K562 (cell line): ENCODE results near the gene TMA16. TPM values are rescaled to one million over a fixed set of nuclear protein-coding genes. Genes with fewer than 3 reads are reported as not detected.

ENCODE experiments used
- ATAC-seq: fragments of 200-7000 bp; cut with Tn5 transposase; 3 replicates; pipeline ENCODE4 v1.9.1; 2020; ENCODE audit warnings: moderate library complexity
- BruUV-seq: library from RNA; stranded (reverse); fragments of 400-500 nt; replicated peaks from 2 replicates; lab custom pipeline; 2021; lab: Mats Ljungman, UMichigan
- CTCF ChIA-PET: fragments of 300-600 bp; formaldehyde crosslinking; extraction: SDS; loops from one replicate; lab custom pipeline; 2021; ENCODE audit warnings: low intra/inter-chr PET ratio; lab: Yijun Ruan, JAX
- POLR2A ChIA-PET: fragments of 300-600, 350-650 bp; sonication (Branson Sonifier 250); formaldehyde crosslinking; extraction: SDS; loops from one replicate; lab custom pipeline; 2021; ENCODE audit warnings: antibody characterized with exemption, inconsistent platforms; lab: Yijun Ruan, JAX
- DNase-seq, 4 experiments: peaks; one replicate each; pipeline versions ENCODE4 v3.0.0 to v3.0.0-alpha.2; 2011 to 2018; ENCODE audit warnings: low spot score in 3 of 4, mixed read lengths in 3 of 4; ENCODE audit errors: extremely low read depth in 1 of 4
- FAIRE-seq: peaks from 2 replicates; lab custom pipeline; 2011; peaks lifted over from hg19 to GRCh38; lab: Jason Lieb, UNC
- H2AFZ ChIP-seq: 2 replicates; pipeline ENCODE4 v1.6.0; 2011; ENCODE audit warnings: low read depth, low read length, control low read depth, inconsistent platforms
- H3K27ac ChIP-seq: fragments of 200-600 bp; 3 replicates; pipeline ENCODE4 v1.8.0; 2011; ENCODE audit warnings: low read depth, mild to moderate bottlenecking, control low read depth, inconsistent platforms, low read length, moderate library complexity, mixed read lengths; ENCODE audit errors: extremely low read depth
- H3K27me3 ChIP-seq, 2 experiments: fragments of 300-600 bp in 1 of 2; 2 replicates in 1 of 2; 3 replicates in 1 of 2; pipeline versions ENCODE4 v1.6.0 to v1.8.0; 2011; ENCODE audit warnings: inconsistent platforms in 2 of 2, low read length in 2 of 2, mild to moderate bottlenecking in 1 of 2, mixed read lengths in 1 of 2, moderate library complexity in 1 of 2; ENCODE audit not compliant: control insufficient read depth in 2 of 2, insufficient read depth in 2 of 2
- H3K36me3 ChIP-seq: fragments of 300-600 bp; 3 replicates; pipeline ENCODE4 v1.8.0; 2011; ENCODE audit warnings: mild to moderate bottlenecking, low read length, inconsistent platforms; ENCODE audit not compliant: control insufficient read depth, insufficient read depth
- H3K4me1 ChIP-seq, 2 experiments: fragments of 200-600 bp in 1 of 2; replicated peaks in 1 of 2; 2 replicates in 1 of 2; 3 replicates in 1 of 2; pipeline versions ENCODE4 v1.5.1 to v1.8.0; 2011; ENCODE audit warnings: inconsistent platforms in 2 of 2, low read length in 2 of 2, mild to moderate bottlenecking in 1 of 2, mixed read lengths in 1 of 2, moderate library complexity in 1 of 2; ENCODE audit not compliant: control insufficient read depth in 2 of 2, insufficient read depth in 2 of 2
- H3K4me2 ChIP-seq: 2 replicates; pipeline ENCODE4 v1.6.1; 2011; ENCODE audit warnings: low read length, control low read depth, inconsistent platforms, mixed read lengths; ENCODE audit not compliant: insufficient read depth
- H3K4me3 ChIP-seq: fragments of 200-600 bp; sonication (generic), shearing (Covaris generic); 2 replicates; pipeline ENCODE4 v1.5.1; 2016; ENCODE audit warnings: control low read depth, inconsistent platforms
- H3K79me2 ChIP-seq: fragments of 200-600 bp; 3 replicates; pipeline ENCODE4 v1.8.0; 2011; ENCODE audit warnings: low read length, inconsistent platforms; ENCODE audit not compliant: control insufficient read depth, insufficient read depth
- H3K9ac ChIP-seq, 2 experiments: 2 replicates each; pipeline versions ENCODE4 v1.6.0 to v1.6.1; 2011; ENCODE audit warnings: low read depth in 2 of 2, low read length in 2 of 2, control low read depth in 1 of 2, inconsistent platforms in 1 of 2, mild to moderate bottlenecking in 1 of 2, mixed read lengths in 1 of 2; ENCODE audit not compliant: insufficient read depth in 1 of 2
- H3K9me1 ChIP-seq: one replicate; pipeline ENCODE4 v1.6.0; 2011; ENCODE audit warnings: inconsistent platforms, mild to moderate bottlenecking, low read length, moderate library complexity; ENCODE audit not compliant: control insufficient read depth, insufficient read depth
- H3K9me3 ChIP-seq: replicated peaks from 2 replicates; pipeline ENCODE4 v1.5.1; 2011; ENCODE audit warnings: low read depth, low read length, inconsistent platforms; ENCODE audit not compliant: control insufficient read depth, insufficient read depth
- H4K20me1 ChIP-seq: replicated peaks from 2 replicates; pipeline ENCODE4 v1.6.1; 2011; ENCODE audit warnings: low read length, inconsistent platforms, mixed read lengths; ENCODE audit not compliant: control insufficient read depth, insufficient read depth
- ARID1B ChIP-seq: fragments of 450-650 bp; IDR thresholded peaks from 2 replicates; pipeline ENCODE4 v1.6.1; 2016; ENCODE audit warnings: antibody characterized with exemption, mild to moderate bottlenecking, inconsistent platforms
- ARID4B ChIP-seq: sonication (generic); formaldehyde crosslinking; IDR thresholded peaks from 2 replicates; pipeline ENCODE4 v1.8.0; 2022; ENCODE audit warnings: mild to moderate bottlenecking, missing genetic modification reagents
- CBFA2T2 ChIP-seq: fragments of 450-650 bp; conservative IDR thresholded peaks from 2 replicates; pipeline ENCODE4 v1.6.1; 2017; ENCODE audit warnings: mild to moderate bottlenecking
- CBFA2T3 ChIP-seq: fragments of 450-650 bp; IDR thresholded peaks from 2 replicates; pipeline ENCODE4 v1.6.1; 2017
- CC2D1A ChIP-seq: fragments of 450-650 bp; IDR thresholded peaks from 2 replicates; pipeline ENCODE4 v1.6.1; 2017; ENCODE audit warnings: mild to moderate bottlenecking
- FOS ChIP-seq: IDR thresholded peaks from 3 replicates; pipeline ENCODE4 v1.6.1; 2011; ENCODE audit not compliant: insufficient read length; ENCODE audit errors: extremely low read depth
- NCOR1 ChIP-seq: fragments of 450-650 bp; IDR thresholded peaks from 2 replicates; pipeline ENCODE4 v1.6.1; 2016; ENCODE audit warnings: mild to moderate bottlenecking, moderate library complexity
- STAT5A ChIP-seq: IDR thresholded peaks from 2 replicates; pipeline ENCODE4 v1.6.1; 2012; ENCODE audit warnings: low read length, inconsistent platforms, borderline replicate concordance
- TAL1 ChIP-seq: fragments of 450-650 bp; IDR thresholded peaks from 2 replicates; pipeline ENCODE4 v1.6.1; 2016; ENCODE audit warnings: mild to moderate bottlenecking
- TCF3 ChIP-seq: sonication (generic); formaldehyde crosslinking; IDR thresholded peaks from 2 replicates; pipeline ENCODE4 v1.4.0; 2020; ENCODE audit warnings: mild to moderate bottlenecking, missing genetic modification reagents
- TEAD4 ChIP-seq, 2 experiments: sonication (generic) in 1 of 2; formaldehyde crosslinking in 1 of 2; IDR thresholded peaks; 2 replicates each; pipeline versions ENCODE4 v1.6.1 to v1.8.0; 2012 to 2022; ENCODE audit warnings: borderline replicate concordance in 1 of 2, inconsistent platforms in 1 of 2, low read length in 1 of 2, mild to moderate bottlenecking in 1 of 2, missing genetic modification reagents in 1 of 2
- TRIM24 ChIP-seq, 2 experiments: fragments of 450-650 bp; IDR thresholded peaks; 2 replicates each; pipeline ENCODE4 v1.6.1; 2016
- WGBS: fragments of 100-300 bp; shearing (Covaris generic); methylation state at CpG from one replicate; pipeline ENCODE4 v1.1.6; 2016; ENCODE audit warnings: low coverage, mixed read lengths; ENCODE audit not compliant: insufficient coverage; ENCODE audit errors: missing lambda C conversion rate; 5-methylcytosine and 5-hydroxymethylcytosine counted together
- in situ Hi-C: fragments of 300-500 bp; cut with MboI; formaldehyde crosslinking; loops from 4 replicates; pipeline ENCODE4 v1.15.0; 2018; ENCODE audit warnings: inconsistent platforms, mixed read lengths
- intact Hi-C: fragments of 100-400 bp; cut with micrococcal nuclease; formaldehyde crosslinking; loops from 2 replicates; pipeline ENCODE4 v1.14.2; 2022
- polyA plus RNA-seq, 8 experiments: library from polyadenylated mRNA; depleted of rRNA in 4 of 8; stranded (reverse) in 5 of 8; unstranded in 3 of 8; fragments of >200 nt; fragmentation: Nextera tagmentation in 2 of 8; fragmentation: Illumina TruSeq in 1 of 8; extraction: Ambion mirVana in 2 of 8; extraction: Trizol in 1 of 8; gene quantifications; 2 replicates each; pipeline versions ENCODE4 v1.2.1 to v1.2.3, GENCODE V29; 2011 to 2014; ENCODE audit warnings: inconsistent platforms in 1 of 8, missing spikeins in 1 of 8
- total RNA-seq, 7 experiments: library from RNA; depleted of rRNA in 6 of 7; stranded (reverse); fragments of >200 nt in 6 of 7; fragmentation: Illumina TruSeq in 2 of 7; extraction: Trizol in 2 of 7; gene quantifications; 2 replicates each; pipeline versions ENCODE4 v1.2.1 to v1.2.3, GENCODE V29; 2011 to 2021; ENCODE audit warnings: low replicate concordance in 1 of 7
- TF ChIP-seq, protein P1 (sequence below): fragments of 450-650 bp; formaldehyde crosslinking; IDR thresholded peaks from 2 replicates; pipeline ENCODE4 v1.4.0; 2020; ENCODE audit warnings: mild to moderate bottlenecking, moderate library complexity
- TF ChIP-seq, protein P2 (sequence below): IDR thresholded peaks from 3 replicates; pipeline ENCODE4 v1.6.1; 2011; ENCODE audit warnings: borderline replicate concordance, mild to moderate bottlenecking, moderate library complexity; ENCODE audit not compliant: insufficient read length; ENCODE audit errors: extremely low read depth

TMA16 gene
- total and polyA plus RNA-seq, 9 of the 15 experiments (the other 6 are each of a cell fraction or from before 2014, with no cell fraction given) = 27.7 to 74.8 (median 66.6) TPM

GRCh38 chr4:163486321-163486720, 8.2 kb upstream of the TMA16 start:
- no peak for ATAC-seq
- intact Hi-C loops = no loop called here
- Histone ChIP-seq H3K4me2 (no peak overlapping the region), H3K36me3 (no peaks in the 10 kb centered on the region), H3K9ac (no peak overlapping the region), H3K9me3 (no peaks in the 10 kb centered on the region; the same call in 1 of the 2 replicates)
- no peak for TF ChIP-seq STAT5A
- peak; percentile 51; the same call in 1 of the 2 replicates for TF ChIP-seq ARID1B
- TF ChIP-seq TEAD4 (IDR thresholded peaks at IDR 0.05; ENCODE audit: low read length) = peak; percentile 71
- no peak for TF ChIP-seq TEAD4 (CRISPR knock-in tag; IDR thresholded peaks at IDR 0.05; ENCODE audit: borderline replicate concordance)
- TF ChIP-seq, protein P1, sequence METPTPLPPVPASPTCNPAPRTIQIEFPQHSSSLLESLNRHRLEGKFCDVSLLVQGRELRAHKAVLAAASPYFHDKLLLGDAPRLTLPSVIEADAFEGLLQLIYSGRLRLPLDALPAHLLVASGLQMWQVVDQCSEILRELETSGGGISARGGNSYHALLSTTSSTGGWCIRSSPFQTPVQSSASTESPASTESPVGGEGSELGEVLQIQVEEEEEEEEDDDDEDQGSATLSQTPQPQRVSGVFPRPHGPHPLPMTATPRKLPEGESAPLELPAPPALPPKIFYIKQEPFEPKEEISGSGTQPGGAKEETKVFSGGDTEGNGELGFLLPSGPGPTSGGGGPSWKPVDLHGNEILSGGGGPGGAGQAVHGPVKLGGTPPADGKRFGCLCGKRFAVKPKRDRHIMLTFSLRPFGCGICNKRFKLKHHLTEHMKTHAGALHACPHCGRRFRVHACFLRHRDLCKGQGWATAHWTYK (CRISPR knock-in tag) = no peak
- no peak for TF ChIP-seq FOS
- peak; percentile 65 for TF ChIP-seq TAL1
- TF ChIP-seq TCF3 (CRISPR knock-in tag) = peak; percentile 48; the same call in 1 of the 2 replicates
- peak; percentile 55 for TF ChIP-seq NCOR1
- TF ChIP-seq CC2D1A = peak; percentile 41; the same call in 1 of the 2 replicates
- TF ChIP-seq TRIM24 (IDR thresholded peaks at IDR 0.05) = peak; percentile 53 to 76; a peak in 3 of 4 replicates
- TF ChIP-seq ARID4B = no peak
- TF ChIP-seq CBFA2T2 = peak; percentile 68
- peak; percentile 82 for TF ChIP-seq CBFA2T3
- TF ChIP-seq, protein P2, sequence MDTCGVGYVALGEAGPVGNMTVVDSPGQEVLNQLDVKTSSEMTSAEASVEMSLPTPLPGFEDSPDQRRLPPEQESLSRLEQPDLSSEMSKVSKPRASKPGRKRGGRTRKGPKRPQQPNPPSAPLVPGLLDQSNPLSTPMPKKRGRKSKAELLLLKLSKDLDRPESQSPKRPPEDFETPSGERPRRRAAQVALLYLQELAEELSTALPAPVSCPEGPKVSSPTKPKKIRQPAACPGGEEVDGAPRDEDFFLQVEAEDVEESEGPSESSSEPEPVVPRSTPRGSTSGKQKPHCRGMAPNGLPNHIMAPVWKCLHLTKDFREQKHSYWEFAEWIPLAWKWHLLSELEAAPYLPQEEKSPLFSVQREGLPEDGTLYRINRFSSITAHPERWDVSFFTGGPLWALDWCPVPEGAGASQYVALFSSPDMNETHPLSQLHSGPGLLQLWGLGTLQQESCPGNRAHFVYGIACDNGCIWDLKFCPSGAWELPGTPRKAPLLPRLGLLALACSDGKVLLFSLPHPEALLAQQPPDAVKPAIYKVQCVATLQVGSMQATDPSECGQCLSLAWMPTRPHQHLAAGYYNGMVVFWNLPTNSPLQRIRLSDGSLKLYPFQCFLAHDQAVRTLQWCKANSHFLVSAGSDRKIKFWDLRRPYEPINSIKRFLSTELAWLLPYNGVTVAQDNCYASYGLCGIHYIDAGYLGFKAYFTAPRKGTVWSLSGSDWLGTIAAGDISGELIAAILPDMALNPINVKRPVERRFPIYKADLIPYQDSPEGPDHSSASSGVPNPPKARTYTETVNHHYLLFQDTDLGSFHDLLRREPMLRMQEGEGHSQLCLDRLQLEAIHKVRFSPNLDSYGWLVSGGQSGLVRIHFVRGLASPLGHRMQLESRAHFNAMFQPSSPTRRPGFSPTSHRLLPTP = no peak
- TF ChIP-seq, all 486 proteins: peak for 9
- no peak overlapping the region for H2AFZ ChIP-seq
- DNase-seq = no peak
- CTCF ChIA-PET = interaction anchor here (0.9 kb wide), 1 partner anchor 57 kb away, joined by 4 read pairs; no protein-coding TSS in a partner anchor
- no peak overlapping the region for H3K27ac ChIP-seq
- in situ Hi-C loops = no loop called here
- peaks cover 0 to 2% of the 10 kb centered on the region in 2 experiments; a peak in 1 of 5 replicates for H3K4me1 ChIP-seq
- H3K27me3 ChIP-seq = no peaks in the 10 kb centered on the region
- POLR2A ChIA-PET = interaction anchor here (1.4 kb wide), 1 partner anchor 8 kb away, joined by 3 read pairs; the partner anchor contains the start of gene TMA16
- no peaks in the 10 kb centered on the region for H4K20me1 ChIP-seq
- no peaks in the 10 kb centered on the region for H3K9me1 ChIP-seq
- WGBS = 8% methylated on average over 1 of the region's 1 CpG
- H3K4me3 ChIP-seq = no peak overlapping the region
- no peaks in the 10 kb centered on the region for H3K79me2 ChIP-seq
- no peak for FAIRE-seq
- no TSS peak for BruUV-seq
